CD4-positive, alpha-beta T cell (primary cell): ENCODE data around the gene BICD1. TPM values are rescaled to one million over a fixed set of nuclear protein-coding genes. Genes with fewer than 3 reads are reported as not detected.
A peak's percentile ranks its signal among the peaks of the same experiment; 100 is the strongest.

ENCODE experiments used
- ATAC-seq: fragments of 200-7000 bp; cut with Tn5 transposase; one replicate; pipeline ENCODE4 v1.10.0; 2022; ENCODE audit warnings: mild to moderate bottlenecking; ENCODE audit not compliant: poor library complexity
- CTCF ChIA-PET: fragments of 350-600 bp; sonication (Branson Sonifier 250); formaldehyde crosslinking; loops from one replicate; lab custom pipeline; 2021; ENCODE audit warnings: antibody characterized with exemption, inconsistent platforms; lab: Charles Lee
- POLR2A ChIA-PET: fragments of 350-600 bp; sonication (Branson Sonifier 250); formaldehyde crosslinking; loops from one replicate; lab custom pipeline; 2021; ENCODE audit warnings: antibody characterized with exemption, inconsistent platforms; lab: Charles Lee
- DNase-seq, 14 experiments: peaks; one replicate each; pipeline ENCODE4 v3.0.0-alpha.2; 2013 to 2020; ENCODE audit warnings: mixed read lengths in 2 of 14
- H3K27ac ChIP-seq, 2 donors: one replicate each; pipeline versions ENCODE4 v1.5.1 to v1.7.0; 2013; ENCODE audit warnings: low read length in 2 of 2, low read depth in 1 of 2, mild to moderate bottlenecking in 1 of 2
- H3K27me3 ChIP-seq, 2 experiments: 1 replicate in 1 of 2; 2 replicates in 1 of 2; pipeline versions ENCODE4 v1.6.1 to v1.7.0; 2013; ENCODE audit warnings: low read length in 2 of 2, control low read depth in 1 of 2, mild to moderate bottlenecking in 1 of 2, moderate library complexity in 1 of 2; ENCODE audit not compliant: insufficient read depth in 2 of 2, control insufficient read depth in 1 of 2
- H3K36me3 ChIP-seq: one replicate; pipeline ENCODE4 v1.6.1; 2013; ENCODE audit warnings: low read length, control low read depth; ENCODE audit not compliant: insufficient read depth
- H3K4me1 ChIP-seq: one replicate; pipeline ENCODE4 v1.6.1; 2013; ENCODE audit warnings: low read length, control low read depth; ENCODE audit not compliant: insufficient read depth
- H3K4me3 ChIP-seq: one replicate; pipeline ENCODE4 v1.5.1; 2013; ENCODE audit warnings: mild to moderate bottlenecking, low read length, moderate library complexity
- H3K9me3 ChIP-seq, 2 experiments: 1 replicate in 1 of 2; 2 replicates in 1 of 2; pipeline versions ENCODE4 v1.6.1 to v1.7.0; 2013; ENCODE audit warnings: low read length in 2 of 2, mild to moderate bottlenecking in 2 of 2, control low read depth in 1 of 2, moderate library complexity in 1 of 2; ENCODE audit not compliant: control insufficient read depth in 1 of 2, insufficient read depth in 1 of 2
- H3K27ac Mint-ChIP-seq: one replicate; pipeline ENCODE4 v1.8.0; 2020; ENCODE audit warnings: mixed read lengths
- H3K27me3 Mint-ChIP-seq: one replicate; pipeline ENCODE4 v1.8.0; 2021; ENCODE audit warnings: mixed read lengths
- H3K36me3 Mint-ChIP-seq: one replicate; pipeline ENCODE4 v1.8.0; 2021; ENCODE audit warnings: low read depth, mixed read lengths
- H3K4me1 Mint-ChIP-seq: one replicate; pipeline ENCODE4 v1.8.0; 2021; ENCODE audit warnings: low read depth, mixed read lengths
- H3K4me3 Mint-ChIP-seq: one replicate; pipeline ENCODE4 v1.8.0; 2020; ENCODE audit warnings: mild to moderate bottlenecking, mixed read lengths
- H3K9me3 Mint-ChIP-seq: one replicate; pipeline ENCODE4 v1.8.0; 2020; ENCODE audit warnings: mixed read lengths
- intact Hi-C, 2 experiments: fragments of 100-400 bp; cut with DNase I in 1 of 2; cut with micrococcal nuclease in 1 of 2; formaldehyde crosslinking; loops; one replicate each; pipeline versions ENCODE4 v1.15.1 to v1.9.0; 2023 to 2025; cut with DNase I, micrococcal nuclease
- total RNA-seq, 174 experiments: library from RNA in 2 of 174; stranded (reverse) in 2 of 174; gene quantifications; one replicate each; pipeline ENCODE4 v1.2.3 and lab custom pipeline; 2021 to 2026
- TF ChIP-seq, protein P1 (sequence below): fragments of 200-600 bp; IDR thresholded peaks from one replicate; pipeline ENCODE4 v1.8.0; 2022; ENCODE audit warnings: antibody characterized with exemption, mild to moderate bottlenecking

The BICD1 gene
- total RNA-seq, 2 experiments from 2014 or later = 13.5 to 14.3 TPM

DNA sequence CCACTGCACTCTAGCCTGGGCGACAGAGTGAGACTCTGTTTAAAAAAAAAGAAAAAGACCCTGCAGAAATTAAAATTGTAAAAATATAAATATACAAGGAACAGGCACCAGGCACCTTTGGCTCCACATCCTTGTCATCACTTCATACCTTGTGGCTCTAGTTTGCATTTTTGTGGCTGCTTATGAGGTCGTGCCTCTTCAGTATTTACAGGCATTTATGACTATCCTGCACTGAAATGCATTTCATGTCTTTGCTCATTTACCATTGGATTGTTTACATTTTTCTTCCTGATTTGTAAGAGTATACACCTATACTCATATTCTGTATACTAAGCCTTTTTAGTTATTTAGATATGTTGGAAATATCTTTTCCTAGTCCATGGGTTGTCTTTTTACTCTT lies 20.1 kb downstream of the BICD1 start:
- ChIA-PET CTCF (no interaction called here), POLR2A (no interaction called here)
- TF ChIP-seq, protein P1, sequence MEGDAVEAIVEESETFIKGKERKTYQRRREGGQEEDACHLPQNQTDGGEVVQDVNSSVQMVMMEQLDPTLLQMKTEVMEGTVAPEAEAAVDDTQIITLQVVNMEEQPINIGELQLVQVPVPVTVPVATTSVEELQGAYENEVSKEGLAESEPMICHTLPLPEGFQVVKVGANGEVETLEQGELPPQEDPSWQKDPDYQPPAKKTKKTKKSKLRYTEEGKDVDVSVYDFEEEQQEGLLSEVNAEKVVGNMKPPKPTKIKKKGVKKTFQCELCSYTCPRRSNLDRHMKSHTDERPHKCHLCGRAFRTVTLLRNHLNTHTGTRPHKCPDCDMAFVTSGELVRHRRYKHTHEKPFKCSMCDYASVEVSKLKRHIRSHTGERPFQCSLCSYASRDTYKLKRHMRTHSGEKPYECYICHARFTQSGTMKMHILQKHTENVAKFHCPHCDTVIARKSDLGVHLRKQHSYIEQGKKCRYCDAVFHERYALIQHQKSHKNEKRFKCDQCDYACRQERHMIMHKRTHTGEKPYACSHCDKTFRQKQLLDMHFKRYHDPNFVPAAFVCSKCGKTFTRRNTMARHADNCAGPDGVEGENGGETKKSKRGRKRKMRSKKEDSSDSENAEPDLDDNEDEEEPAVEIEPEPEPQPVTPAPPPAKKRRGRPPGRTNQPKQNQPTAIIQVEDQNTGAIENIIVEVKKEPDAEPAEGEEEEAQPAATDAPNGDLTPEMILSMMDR = no peak
- Mint-ChIP-seq H3K4me1 (peaks cover 13% of the 10 kb centered on the region), H3K27ac (no peak overlapping the region), H3K9me3 (no peaks in the 10 kb centered on the region), H3K36me3 (no peaks in the 10 kb centered on the region), H3K27me3 (no peaks in the 10 kb centered on the region), H3K4me3 (no peak overlapping the region)
- Histone ChIP-seq H3K4me1 (no peaks in the 10 kb centered on the region), H3K9me3 (no peaks in the 10 kb centered on the region), H3K27ac (no peak overlapping the region), H3K27me3 (no peaks in the 10 kb centered on the region), H3K36me3 (no peaks in the 10 kb centered on the region), H3K4me3 (no peak overlapping the region)
- DNase-seq (no peak), ATAC-seq (no peak)
- intact Hi-C loops = no loop called here

DNA sequence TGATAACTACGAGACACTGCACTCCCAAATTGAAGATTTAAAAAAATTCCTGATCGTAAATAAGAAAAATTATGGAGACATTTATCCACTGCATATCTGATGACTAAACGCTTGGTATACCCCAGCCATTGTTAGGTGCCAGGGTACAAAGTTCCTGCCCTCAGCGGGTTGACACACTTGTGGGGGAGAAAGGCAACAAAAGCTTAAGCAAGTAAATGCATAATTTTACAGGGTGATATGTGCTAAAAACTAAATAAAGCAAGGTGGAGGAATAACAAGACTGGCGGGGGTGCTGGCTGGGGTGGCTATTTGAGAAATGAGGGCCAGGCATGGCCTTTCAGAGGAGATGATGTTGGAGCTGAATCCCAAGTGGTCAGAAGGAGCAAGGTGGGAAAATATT lies 25.0 kb downstream of the BICD1 start:
- CTCF ChIA-PET = no interaction called here
- H3K9me3 ChIP-seq = no peaks in the 10 kb centered on the region
- Mint-ChIP-seq H3K27me3 (no peaks in the 10 kb centered on the region), H3K4me3 (no peak overlapping the region), H3K9me3 (no peaks in the 10 kb centered on the region), H3K4me1 (peaks cover 19% of the 10 kb centered on the region), H3K36me3 (no peaks in the 10 kb centered on the region), H3K27ac (no peak overlapping the region)
- peaks cover 10% of the 10 kb centered on the region for H3K4me1 ChIP-seq
- ATAC-seq (no peak), DNase-seq (no peak)
- TF ChIP-seq, protein P1 = no peak
- H3K36me3 ChIP-seq = no peaks in the 10 kb centered on the region
- H3K4me3 ChIP-seq = no peak overlapping the region
- POLR2A ChIA-PET = no interaction called here
- no peak overlapping the region for H3K27ac ChIP-seq
- no peaks in the 10 kb centered on the region for H3K27me3 ChIP-seq
- intact Hi-C loops = no loop called here

DNA sequence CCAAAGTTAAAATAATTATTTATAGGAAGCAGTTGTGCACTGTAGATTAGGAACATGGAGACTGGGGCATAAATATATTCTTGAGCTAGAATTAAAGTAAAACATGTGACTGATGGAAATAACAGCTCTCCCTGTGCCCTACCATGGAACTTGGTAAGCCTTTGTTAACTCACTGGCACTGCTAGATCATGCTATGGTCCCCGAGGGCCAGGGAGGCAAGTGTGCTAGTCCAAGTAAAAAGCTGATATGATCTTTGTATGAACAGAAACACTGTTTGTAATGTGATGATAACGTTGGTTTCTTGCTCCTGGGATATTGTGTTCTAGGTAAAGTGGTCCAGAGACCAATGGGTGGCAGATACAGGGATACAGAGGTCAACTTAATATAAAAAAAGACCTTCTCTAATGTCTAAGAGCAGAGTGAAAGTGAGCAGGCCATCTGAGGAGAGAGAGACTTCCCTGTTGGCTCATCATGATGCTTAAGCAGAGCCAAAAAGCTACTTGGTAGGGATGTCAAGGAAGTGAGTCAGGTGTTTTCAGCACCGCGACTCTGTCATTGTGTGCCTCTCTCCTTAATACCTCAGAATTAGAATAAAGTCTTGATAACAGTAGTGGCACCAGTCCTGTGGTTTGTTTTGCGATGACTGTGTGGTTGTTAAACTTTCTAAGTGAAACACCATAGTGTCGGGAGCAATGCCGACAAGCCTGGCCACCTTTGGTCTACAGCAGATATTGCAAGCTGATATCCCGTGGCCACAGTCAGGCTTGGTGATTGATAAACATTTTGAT lies 27.6 kb downstream of the BICD1 start:
- DNase-seq (peak in 12 of 14 experiments; percentile 4 to 56 (median 14)), ATAC-seq (peak; percentile 77)
- no peak overlapping the region for H3K27ac ChIP-seq
- Mint-ChIP-seq H3K9me3 (no peaks in the 10 kb centered on the region), H3K27ac (peak overlapping the region; percentile 45), H3K4me3 (peak overlapping the region; percentile 14), H3K36me3 (no peaks in the 10 kb centered on the region), H3K4me1 (peaks cover 23% of the 10 kb centered on the region), H3K27me3 (no peaks in the 10 kb centered on the region)
- POLR2A ChIA-PET = interaction anchor here (1.0 kb wide), 1 partner anchor 405 kb away, joined by 3 read pairs; the partner anchor contains the start of gene AMN1
- H3K9me3 ChIP-seq = no peaks in the 10 kb centered on the region
- H3K4me1 ChIP-seq = peaks cover 10% of the 10 kb centered on the region
- intact Hi-C loops = no loop called here
- no peak overlapping the region for H3K4me3 ChIP-seq
- no peaks in the 10 kb centered on the region for H3K36me3 ChIP-seq
- TF ChIP-seq, protein P1 = no peak
- H3K27me3 ChIP-seq = no peaks in the 10 kb centered on the region
- CTCF ChIA-PET = interaction anchor here (0.6 to 1.1 kb wide), 2 partner anchors 25 to 1498 kb away, joined by 4 to 5 read pairs; no protein-coding TSS in a partner anchor
